HG02623 (cell line): ENCODE measurements around the gene RBMY1D.
"Not testable (repeated sequence)": the region's sequence is repeated elsewhere in the genome, so short reads cannot be mapped to it uniquely, and the experiment has no call there.

Experiments
- ATAC-seq: cut with Tn5 transposase; IDR thresholded peaks from one replicate; pipeline ENCODE4 v1.9.1; 2021; ENCODE audit warnings: moderate library complexity; ENCODE audit not compliant: unreplicated experiment

RBMY1D gene

GRCh38 chrY:21894426-21894825 lies at the start of gene RBMY1D:
TSS of gene RBMY1D (minus strand) at chrY:21894526. CDS start at chrY:21892513, 2,013 bp downstream.
- not testable (repeated sequence) for ATAC-seq

DNA sequence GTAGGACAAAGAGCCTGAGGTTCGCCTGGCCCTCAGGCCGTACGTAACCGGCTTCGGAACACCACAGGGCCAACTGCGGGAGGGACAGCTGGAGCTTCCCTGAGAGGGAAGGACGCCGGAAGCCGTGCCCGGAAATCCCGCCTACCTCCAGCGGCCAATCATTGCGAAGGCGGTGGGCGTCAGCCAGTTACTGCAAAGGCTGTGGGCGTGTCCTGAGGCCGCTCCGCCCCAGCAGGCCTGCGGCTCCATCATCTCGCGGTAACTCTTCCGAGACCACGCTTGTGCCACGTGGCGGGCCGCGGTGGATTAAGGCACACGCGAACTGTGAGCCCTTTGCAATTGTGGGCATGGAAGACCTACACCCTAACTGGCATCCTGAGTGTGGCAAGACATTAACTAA lies 23.6 kb upstream of the RBMY1D start, which contains the start of gene RBMY1E:
Gene RBMY1E, minus strand, starts transcription at position 101 of the 400 bp plus-strand sequence. CDS start 1,978 bp downstream, outside the sequence.
- ATAC-seq: not testable (repeated sequence)

DNA sequence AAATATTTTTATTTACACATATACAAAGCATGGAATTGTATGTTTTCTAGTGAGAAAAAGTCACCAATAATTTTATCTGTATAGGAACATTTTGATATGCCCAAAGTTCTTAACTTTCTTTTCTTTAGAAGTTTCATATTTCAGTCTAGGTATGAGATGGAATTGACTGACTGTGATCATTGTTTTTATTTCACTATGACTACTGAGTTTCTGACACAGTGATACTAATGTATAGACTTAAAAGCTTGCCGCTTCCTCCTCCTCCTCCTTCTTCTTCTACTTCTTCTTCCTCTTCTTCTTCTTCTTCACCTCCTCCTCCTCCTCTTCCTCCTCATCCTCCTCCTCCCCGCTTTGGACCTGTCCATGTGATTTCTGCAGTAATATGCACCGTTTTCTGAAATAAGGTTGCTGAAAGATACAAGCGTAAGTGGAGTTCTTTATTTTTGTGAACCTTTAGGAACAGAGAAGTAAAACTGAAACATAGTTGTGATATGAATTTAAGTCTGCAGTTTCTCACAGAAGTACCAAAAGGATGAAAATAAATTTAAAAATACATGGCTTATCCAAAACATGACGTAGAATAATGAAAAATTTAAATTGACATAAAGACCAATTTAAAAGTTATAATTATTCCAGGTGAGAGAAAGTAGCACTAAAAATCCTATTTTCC lies 24.8 kb downstream of the RBMY1D start:
- ATAC-seq: peak; percentile 84

DNA sequence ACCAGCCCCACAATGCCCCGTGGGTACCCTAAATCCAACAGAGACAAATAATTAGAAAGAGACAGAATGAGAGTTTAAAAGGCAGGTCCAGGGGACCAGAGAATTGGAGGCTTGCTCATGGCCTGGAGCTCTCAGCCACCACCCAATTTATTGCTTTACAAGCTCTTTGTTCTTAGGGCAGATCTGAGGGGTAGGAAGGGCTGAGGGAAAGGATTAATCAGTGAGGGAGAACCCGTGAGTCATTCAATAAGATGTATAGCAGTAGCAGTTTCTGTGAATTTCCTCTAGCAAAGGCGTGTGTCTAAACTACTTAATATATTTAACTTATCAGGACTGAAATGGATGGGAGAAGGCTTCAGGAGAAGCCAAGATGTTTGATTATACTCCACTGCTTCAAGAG lies 48.8 kb downstream of the RBMY1D start:
- ATAC-seq: no peak

DNA sequence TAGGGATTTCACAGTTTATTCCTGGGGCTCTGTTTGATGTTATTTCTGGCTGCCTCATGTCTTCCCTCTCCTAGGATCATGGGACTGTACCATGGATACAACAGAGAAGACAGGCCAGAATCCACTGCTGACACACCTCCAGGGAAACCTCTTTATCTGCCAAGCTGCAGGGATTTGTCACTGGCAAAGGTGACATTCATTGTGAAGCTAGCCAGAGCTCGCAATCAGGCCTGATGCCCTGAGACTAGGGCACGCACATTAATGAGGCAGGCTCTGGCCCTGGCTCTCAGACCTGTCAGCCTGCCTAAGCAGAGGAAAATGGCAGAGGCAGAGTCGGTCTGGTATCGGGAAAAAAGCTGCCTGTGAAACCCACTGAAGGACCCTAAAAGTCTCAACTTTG lies 52.2 kb downstream of the RBMY1D start:
- ATAC-seq: no peak

- no peak for ATAC-seq
These were observed 54.8 kb downstream of the RBMY1D start for GRCh38 chrY:21839489-21839888.

- ATAC-seq: no peak
These were observed 58.0 kb downstream of the RBMY1D start for GRCh38 chrY:21836343-21836742.

DNA sequence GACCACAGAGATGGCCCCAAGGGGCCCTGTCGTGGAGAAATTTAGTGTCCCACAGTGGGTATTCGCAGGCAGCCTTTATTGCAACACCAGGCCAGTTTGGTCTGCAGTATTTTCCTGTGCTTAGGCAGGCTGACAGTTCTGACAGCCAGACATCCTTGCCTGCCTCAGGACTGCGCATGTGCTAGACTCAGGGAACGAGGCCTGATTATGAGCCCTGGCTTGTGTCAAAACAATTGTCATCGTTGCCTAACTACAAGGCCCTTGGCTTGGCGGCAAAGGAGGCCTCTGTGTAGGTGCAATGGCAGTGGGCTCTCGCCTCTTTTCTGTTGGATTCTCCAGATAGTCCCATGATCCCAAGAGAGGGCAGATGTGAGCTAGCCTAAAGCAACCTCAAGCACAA lies 59.3 kb downstream of the RBMY1D start:
- no peak for ATAC-seq
